K562 (cell line): ENCODE results near the gene HNRNPA3. TPM values are rescaled to one million over a fixed set of nuclear protein-coding genes. Genes with fewer than 3 reads are reported as not detected.

Experiments used
- ATAC-seq: fragments of 200-7000 bp; cut with Tn5 transposase; 3 replicates; pipeline ENCODE4 v1.9.1; 2020; ENCODE audit warnings: moderate library complexity
- BruUV-seq: library from RNA; stranded (reverse); fragments of 400-500 nt; replicated peaks from 2 replicates; lab custom pipeline; 2021; lab: Mats Ljungman, UMichigan
- CTCF ChIA-PET: fragments of 300-600 bp; formaldehyde crosslinking; extraction: SDS; loops from one replicate; lab custom pipeline; 2021; ENCODE audit warnings: low intra/inter-chr PET ratio; lab: Yijun Ruan, JAX
- POLR2A ChIA-PET: fragments of 300-600, 350-650 bp; sonication (Branson Sonifier 250); formaldehyde crosslinking; extraction: SDS; loops from one replicate; lab custom pipeline; 2021; ENCODE audit warnings: antibody characterized with exemption, inconsistent platforms; lab: Yijun Ruan, JAX
- DNase-seq, 4 experiments: peaks; one replicate each; pipeline versions ENCODE4 v3.0.0 to v3.0.0-alpha.2; 2011 to 2018; ENCODE audit warnings: low spot score in 3 of 4, mixed read lengths in 3 of 4; ENCODE audit errors: extremely low read depth in 1 of 4
- FAIRE-seq: peaks from 2 replicates; lab custom pipeline; 2011; peaks lifted over from hg19 to GRCh38; lab: Jason Lieb, UNC
- H2AFZ ChIP-seq: 2 replicates; pipeline ENCODE4 v1.6.0; 2011; ENCODE audit warnings: low read depth, low read length, control low read depth, inconsistent platforms
- H3K27ac ChIP-seq: fragments of 200-600 bp; 3 replicates; pipeline ENCODE4 v1.8.0; 2011; ENCODE audit warnings: low read depth, mild to moderate bottlenecking, control low read depth, inconsistent platforms, low read length, moderate library complexity, mixed read lengths; ENCODE audit errors: extremely low read depth
- H3K27me3 ChIP-seq, 2 experiments: fragments of 300-600 bp in 1 of 2; 2 replicates in 1 of 2; 3 replicates in 1 of 2; pipeline versions ENCODE4 v1.6.0 to v1.8.0; 2011; ENCODE audit warnings: inconsistent platforms in 2 of 2, low read length in 2 of 2, mild to moderate bottlenecking in 1 of 2, mixed read lengths in 1 of 2, moderate library complexity in 1 of 2; ENCODE audit not compliant: control insufficient read depth in 2 of 2, insufficient read depth in 2 of 2
- H3K36me3 ChIP-seq: fragments of 300-600 bp; 3 replicates; pipeline ENCODE4 v1.8.0; 2011; ENCODE audit warnings: mild to moderate bottlenecking, low read length, inconsistent platforms; ENCODE audit not compliant: control insufficient read depth, insufficient read depth
- H3K4me1 ChIP-seq, 2 experiments: fragments of 200-600 bp in 1 of 2; replicated peaks in 1 of 2; 2 replicates in 1 of 2; 3 replicates in 1 of 2; pipeline versions ENCODE4 v1.5.1 to v1.8.0; 2011; ENCODE audit warnings: inconsistent platforms in 2 of 2, low read length in 2 of 2, mild to moderate bottlenecking in 1 of 2, mixed read lengths in 1 of 2, moderate library complexity in 1 of 2; ENCODE audit not compliant: control insufficient read depth in 2 of 2, insufficient read depth in 2 of 2
- H3K4me2 ChIP-seq: 2 replicates; pipeline ENCODE4 v1.6.1; 2011; ENCODE audit warnings: low read length, control low read depth, inconsistent platforms, mixed read lengths; ENCODE audit not compliant: insufficient read depth
- H3K4me3 ChIP-seq: fragments of 200-600 bp; sonication (generic), shearing (Covaris generic); 2 replicates; pipeline ENCODE4 v1.5.1; 2016; ENCODE audit warnings: control low read depth, inconsistent platforms
- H3K79me2 ChIP-seq: fragments of 200-600 bp; 3 replicates; pipeline ENCODE4 v1.8.0; 2011; ENCODE audit warnings: low read length, inconsistent platforms; ENCODE audit not compliant: control insufficient read depth, insufficient read depth
- H3K9ac ChIP-seq, 2 experiments: 2 replicates each; pipeline versions ENCODE4 v1.6.0 to v1.6.1; 2011; ENCODE audit warnings: low read depth in 2 of 2, low read length in 2 of 2, control low read depth in 1 of 2, inconsistent platforms in 1 of 2, mild to moderate bottlenecking in 1 of 2, mixed read lengths in 1 of 2; ENCODE audit not compliant: insufficient read depth in 1 of 2
- H3K9me1 ChIP-seq: one replicate; pipeline ENCODE4 v1.6.0; 2011; ENCODE audit warnings: inconsistent platforms, mild to moderate bottlenecking, low read length, moderate library complexity; ENCODE audit not compliant: control insufficient read depth, insufficient read depth
- H3K9me3 ChIP-seq: replicated peaks from 2 replicates; pipeline ENCODE4 v1.5.1; 2011; ENCODE audit warnings: low read depth, low read length, inconsistent platforms; ENCODE audit not compliant: control insufficient read depth, insufficient read depth
- H4K20me1 ChIP-seq: replicated peaks from 2 replicates; pipeline ENCODE4 v1.6.1; 2011; ENCODE audit warnings: low read length, inconsistent platforms, mixed read lengths; ENCODE audit not compliant: control insufficient read depth, insufficient read depth
- CREB5 ChIP-seq: fragments of 250-450 bp; sonication (Bioruptor Pico); IDR thresholded peaks from 2 replicates; pipeline ENCODE4 v1.5.0; 2020; ENCODE audit warnings: mild to moderate bottlenecking
- GTF2B ChIP-seq: IDR thresholded peaks from 2 replicates; pipeline ENCODE4 v1.6.1; 2011; ENCODE audit not compliant: insufficient read length; ENCODE audit errors: extremely low read depth
- MCM3 ChIP-seq: fragments of 450-650 bp; IDR thresholded peaks from 2 replicates; pipeline ENCODE4 v1.6.1; 2016
- MIER1 ChIP-seq: fragments of 450-650 bp; IDR thresholded peaks from 2 replicates; pipeline ENCODE4 v1.6.1; 2016; ENCODE audit warnings: antibody characterized with exemption, mild to moderate bottlenecking, low read depth
- MLLT1 ChIP-seq, 2 experiments: fragments of 450-650 bp; IDR thresholded peaks; 2 replicates each; pipeline ENCODE4 v1.6.1; 2016
- TCF7L2 ChIP-seq: fragments of 150-350 bp; IDR thresholded peaks from 2 replicates; pipeline ENCODE4 v1.6.1; 2016; ENCODE audit warnings: low read depth, mild to moderate bottlenecking, low read length, moderate library complexity
- ZKSCAN1 ChIP-seq: fragments of 150-350 bp; IDR thresholded peaks from 2 replicates; pipeline ENCODE4 v1.6.1; 2016; ENCODE audit warnings: low read depth, low read length
- ZNF311 ChIP-seq: fragments of 250-450 bp; sonication (Bioruptor Pico); IDR thresholded peaks from 2 replicates; pipeline ENCODE4 v1.4.0; 2020; ENCODE audit warnings: mild to moderate bottlenecking, moderate library complexity
- ZNF518B ChIP-seq: fragments of 250-450 bp; sonication (Bioruptor Pico); IDR thresholded peaks from 2 replicates; pipeline ENCODE4 v1.5.0; 2021; ENCODE audit warnings: mild to moderate bottlenecking, moderate library complexity
- WGBS: fragments of 100-300 bp; shearing (Covaris generic); methylation state at CpG from one replicate; pipeline ENCODE4 v1.1.6; 2016; ENCODE audit warnings: low coverage, mixed read lengths; ENCODE audit not compliant: insufficient coverage; ENCODE audit errors: missing lambda C conversion rate; 5-methylcytosine and 5-hydroxymethylcytosine counted together
- in situ Hi-C: fragments of 300-500 bp; cut with MboI; formaldehyde crosslinking; loops from 4 replicates; pipeline ENCODE4 v1.15.0; 2018; ENCODE audit warnings: inconsistent platforms, mixed read lengths
- intact Hi-C: fragments of 100-400 bp; cut with micrococcal nuclease; formaldehyde crosslinking; loops from 2 replicates; pipeline ENCODE4 v1.14.2; 2022
- polyA plus RNA-seq, 8 experiments: library from polyadenylated mRNA; depleted of rRNA in 4 of 8; stranded (reverse) in 5 of 8; unstranded in 3 of 8; fragments of >200 nt; fragmentation: Nextera tagmentation in 2 of 8; fragmentation: Illumina TruSeq in 1 of 8; extraction: Ambion mirVana in 2 of 8; extraction: Trizol in 1 of 8; gene quantifications; 2 replicates each; pipeline versions ENCODE4 v1.2.1 to v1.2.3, GENCODE V29; 2011 to 2014; ENCODE audit warnings: inconsistent platforms in 1 of 8, missing spikeins in 1 of 8
- total RNA-seq, 7 experiments: library from RNA; depleted of rRNA in 6 of 7; stranded (reverse); fragments of >200 nt in 6 of 7; fragmentation: Illumina TruSeq in 2 of 7; extraction: Trizol in 2 of 7; gene quantifications; 2 replicates each; pipeline versions ENCODE4 v1.2.1 to v1.2.3, GENCODE V29; 2011 to 2021; ENCODE audit warnings: low replicate concordance in 1 of 7

The HNRNPA3 gene
- total and polyA plus RNA-seq, 9 of the 15 experiments (the other 6 are each of a cell fraction or from before 2014, with no cell fraction given): 72.8 to 428 (median 192) TPM

GRCh38 chr2:177262958-177263450, 50.4 kb downstream of the HNRNPA3 start:
- Histone ChIP-seq H3K9ac (peak overlapping the region; percentile 98), H3K36me3 (peaks cover 34% of the 10 kb centered on the region), H3K4me1 (peaks cover 32 to 38% of the 10 kb centered on the region in 2 experiments), H3K9me1 (no peaks in the 10 kb centered on the region), H3K4me3 (peak overlapping the region; percentile 91), H3K4me2 (peak overlapping the region; percentile 94), H2AFZ (no peak overlapping the region), H3K27ac (peak overlapping the region; percentile 98), H3K27me3 (no peaks in the 10 kb centered on the region), H4K20me1 (peaks cover 13% of the 10 kb centered on the region), H3K9me3 (peaks cover 14% of the 10 kb centered on the region), H3K79me2 (peaks cover 64% of the 10 kb centered on the region)
- intact Hi-C loops (loop anchor here (1.0 to 10.0 kb wide), 9 partner anchors 9 to 494 kb away; partner anchors contain the start of gene HNRNPA3), in situ Hi-C loops (loop anchor here (5.0 kb wide), 1 partner anchor 69 kb away; no protein-coding TSS in a partner anchor)
- ChIA-PET CTCF (interaction anchor here (0.6 to 2.1 kb wide), 5 partner anchors 34 to 495 kb away, joined by 3 to 13 read pairs (median 3); no protein-coding TSS in a partner anchor), POLR2A (interaction anchor here (0.6 to 12.9 kb wide), 24 partner anchors 10 to 480 kb away, joined by 3 to 199 read pairs (median 6); partner anchors contain the start of gene HNRNPA3)
- BruUV-seq: no TSS peak
- no peak for DNase-seq
- WGBS: 2% methylated on average over 6 of the region's 6 CpGs
- FAIRE-seq: no peak
- ATAC-seq: no peak
- TF ChIP-seq CREB5 (CRISPR knock-in tag) (0 out of 2 replicates have a peak, but pooled peaks have one; percentile 27), MIER1 (0 out of 2 replicates have a peak, but pooled peaks have one; percentile 15), ZKSCAN1 (no peak), MCM3 (no peak), GTF2B (no peak), TCF7L2 (no peak), MLLT1 (IDR thresholded peaks at IDR 0.05) (peak in 1 of 2 experiments; percentile 86; a peak in 3 of 4 replicates), ZNF311 (CRISPR knock-in tag) (peak; percentile 10; the same call in 1 of the 2 replicates), ZNF518B (CRISPR knock-in tag) (no peak)
